HL-60 (cell line): ENCODE measurements around the gene POLE.

ENCODE experiments used
- DNase-seq, 2 experiments: peaks; one replicate each; pipeline ENCODE4 v3.0.0-alpha.2; 2010 to 2020; ENCODE audit warnings: low read depth in 1 of 2, low spot score in 1 of 2
- H3K27ac ChIP-seq: fragments of 250-450 bp; sonication (Bioruptor Pico); replicated peaks from 2 replicates; pipeline ENCODE4 v1.5.1; 2020; ENCODE audit warnings: mild to moderate bottlenecking, moderate library complexity
- H3K27me3 ChIP-seq: fragments of 250-450 bp; sonication (Bioruptor Pico); 2 replicates; pipeline ENCODE4 v1.5.1; 2021; ENCODE audit warnings: mild to moderate bottlenecking, moderate library complexity; ENCODE audit not compliant: insufficient read depth, poor library complexity, severe bottlenecking
- H3K4me3 ChIP-seq: replicated peaks from 2 replicates; pipeline ENCODE4 v1.5.1; 2011; ENCODE audit warnings: mild to moderate bottlenecking, control low read depth, low read length; ENCODE audit not compliant: insufficient read depth
- CTCF ChIP-seq: IDR thresholded peaks from one replicate; pipeline ENCODE4 v1.5.1; 2011; ENCODE audit warnings: low read length, control low read depth, inconsistent platforms; ENCODE audit not compliant: insufficient read depth
- GABPA ChIP-seq: IDR thresholded peaks from 2 replicates; pipeline ENCODE4 v1.6.1; 2012; ENCODE audit warnings: low read depth
- POLR2AphosphoS5 ChIP-seq: IDR thresholded peaks from 2 replicates; pipeline ENCODE4 v1.6.1; 2012; ENCODE audit warnings: low read depth
- REST ChIP-seq: IDR thresholded peaks from 2 replicates; pipeline ENCODE4 v1.6.1; 2012; ENCODE audit warnings: low read depth; ENCODE audit not compliant: insufficient replicate concordance
- SPI1 ChIP-seq: IDR thresholded peaks from 2 replicates; pipeline ENCODE4 v1.6.1; 2012; ENCODE audit warnings: low read depth, mild to moderate bottlenecking, borderline replicate concordance

Gene POLE

GRCh38 chr12:132587781-132588180 lies 99.4 kb downstream of the POLE start:
- DNase-seq: no peak
- no peak overlapping the region for H3K4me3 ChIP-seq
- no peak overlapping the region for H3K27ac ChIP-seq
- peaks cover 18% of the 10 kb centered on the region for H3K27me3 ChIP-seq
- TF ChIP-seq GABPA (no peak), CTCF (no peak), SPI1 (no peak), REST (no peak), POLR2AphosphoS5 (no peak)

- H3K27ac ChIP-seq: no peak overlapping the region
- TF ChIP-seq CTCF (no peak), REST (no peak)
- H3K27me3 ChIP-seq: peaks cover 18% of the 10 kb centered on the region
- no peak for DNase-seq
- no peak overlapping the region for H3K4me3 ChIP-seq
Observed at GRCh38 chr12:132586929-132587328, 100.2 kb downstream of the POLE start.

- Histone ChIP-seq H3K4me3 (no peak overlapping the region), H3K27ac (no peak overlapping the region), H3K27me3 (peaks cover 11% of the 10 kb centered on the region)
- TF ChIP-seq GABPA: no peak
- TF ChIP-seq CTCF: no peak
- no peak for TF ChIP-seq SPI1
- TF ChIP-seq REST: no peak
- no peak for TF ChIP-seq POLR2AphosphoS5
- DNase-seq: no peak
Observed at GRCh38 chr12:132585177-132585576, 102.0 kb downstream of the POLE start.
